GM19328 (cell line): ENCODE measurements around the gene CXCL9.
"Not testable (repeated sequence)": the region's sequence is repeated elsewhere in the genome, so short reads cannot be mapped to it uniquely, and the experiment has no call there.

Source experiments
- ATAC-seq: cut with Tn5 transposase; IDR thresholded peaks from one replicate; pipeline ENCODE4 v1.9.1; 2021; ENCODE audit warnings: mild to moderate bottlenecking, moderate library complexity; ENCODE audit not compliant: unreplicated experiment

The CXCL9 gene

DNA sequence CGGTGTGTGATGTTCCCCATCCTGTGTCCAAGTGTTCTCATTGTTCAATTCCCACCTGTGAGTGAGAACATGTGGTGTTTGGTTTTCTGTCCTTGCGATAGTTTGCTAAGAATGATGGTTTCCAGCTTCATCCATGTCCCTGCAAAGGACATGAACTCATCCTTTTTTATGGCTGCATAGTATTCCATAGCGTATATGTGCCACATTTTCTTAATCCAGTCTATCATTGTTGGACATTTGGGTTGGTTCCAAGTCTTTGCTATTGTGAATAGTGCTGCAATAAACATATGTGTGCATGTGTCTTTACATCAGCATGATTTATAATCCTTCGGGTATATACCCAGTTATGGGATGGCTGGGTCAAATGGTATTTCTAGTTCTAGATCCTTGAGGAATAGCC is 45.2 kb downstream of the CXCL9 start:
- not testable (repeated sequence) for ATAC-seq

DNA sequence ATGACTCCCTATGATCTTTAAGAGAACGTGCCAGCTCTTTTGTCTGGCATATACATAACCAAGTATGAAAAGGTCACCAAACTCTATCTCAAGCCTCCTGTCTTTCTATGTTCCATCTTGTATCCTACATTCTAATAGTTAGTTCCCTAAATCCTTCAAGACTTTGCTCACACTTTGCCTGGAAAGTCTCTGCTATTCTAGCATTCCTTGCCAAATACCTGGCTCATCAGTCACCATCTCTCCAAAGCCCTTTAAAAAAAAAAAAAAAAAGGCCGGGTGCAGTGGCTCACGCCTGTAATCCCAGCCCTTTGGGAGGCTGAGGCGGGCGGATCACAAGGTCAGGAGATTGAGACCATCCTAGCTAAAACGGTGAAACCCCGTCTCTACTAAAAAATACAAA is 48.8 kb downstream of the CXCL9 start:
- not testable (repeated sequence) for ATAC-seq

DNA sequence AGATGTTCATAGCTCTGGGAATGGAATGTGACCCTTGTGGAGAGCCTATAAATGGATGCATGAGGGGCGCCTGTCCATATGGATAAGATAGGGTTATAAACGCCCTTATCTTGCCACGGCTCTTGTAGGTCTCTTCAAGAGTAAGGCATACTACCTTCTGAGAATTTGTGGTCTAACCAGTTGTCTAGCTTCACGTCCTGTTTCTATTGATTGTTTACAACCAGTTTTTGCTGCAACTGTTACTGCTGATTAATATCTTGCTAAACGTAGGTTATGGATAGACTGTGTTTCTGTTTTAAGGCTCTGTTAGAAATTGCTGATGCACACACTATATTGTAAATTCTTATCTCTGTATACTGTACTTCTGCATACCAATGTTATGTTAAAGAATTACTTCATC is 52.5 kb downstream of the CXCL9 start:
- not testable (repeated sequence) for ATAC-seq

DNA sequence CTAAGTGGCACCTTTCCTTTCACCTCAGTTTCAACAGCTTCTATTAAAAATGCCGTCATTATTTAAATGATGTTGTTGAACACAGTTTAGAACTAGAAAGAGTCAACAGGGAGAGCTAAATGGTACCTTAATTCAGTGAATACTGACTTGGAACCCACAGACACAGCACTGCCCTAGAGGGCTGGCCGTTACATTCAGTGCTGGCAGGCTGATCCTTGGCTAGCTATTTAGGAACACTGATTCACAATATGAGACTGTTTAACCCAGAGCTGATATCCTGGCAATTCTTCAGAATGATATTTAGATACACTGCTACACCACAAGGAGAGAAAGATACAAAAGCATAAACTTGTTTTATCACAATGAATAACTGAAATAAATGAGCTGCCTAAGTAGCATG is 53.8 kb downstream of the CXCL9 start:
- ATAC-seq: no peak
